Neural cell (in vitro differentiated cells): Measurements from ENCODE around the gene GOLGA6D. TPM values are rescaled to one million over a fixed set of nuclear protein-coding genes. Genes with fewer than 3 reads are reported as not detected.
"Not testable (repeated sequence)": the region's sequence is repeated elsewhere in the genome, so short reads cannot be mapped to it uniquely, and the experiment has no call there.

Experiments used
- H2AFZ ChIP-seq: fragments of 200-600, 300-800 bp; sonication (generic), shearing (Covaris generic); 2 replicates; pipeline ENCODE4 v1.6.0; 2014; ENCODE audit warnings: low read depth, mild to moderate bottlenecking, antibody characterized with exemption, low read length, moderate library complexity
- H3F3A ChIP-seq: fragments of 200-600 bp; shearing (Covaris generic); 2 replicates; pipeline ENCODE4 v1.6.1; 2016; ENCODE audit warnings: mild to moderate bottlenecking, moderate library complexity, mixed read lengths, antibody characterized with exemption, low read length; ENCODE audit not compliant: insufficient read depth, poor library complexity, severe bottlenecking
- H3K27ac ChIP-seq: fragments of 200-600, 300-800 bp; sonication (generic), shearing (Covaris generic); 2 replicates; pipeline ENCODE4 v1.5.1; 2014; ENCODE audit warnings: mild to moderate bottlenecking, low read length, moderate library complexity
- H3K27me3 ChIP-seq: fragments of 300-800, 200-600 bp; sonication (generic), shearing (Covaris generic); 2 replicates; pipeline ENCODE4 v1.6.0; 2014; ENCODE audit warnings: mild to moderate bottlenecking, low read depth, low read length, moderate library complexity; ENCODE audit not compliant: insufficient read depth
- H3K36me3 ChIP-seq: fragments of 300-800, 200-600 bp; sonication (generic), shearing (Covaris generic); 2 replicates; pipeline ENCODE4 v1.5.1; 2014; ENCODE audit warnings: mild to moderate bottlenecking, antibody characterized with exemption, low read length, moderate library complexity; ENCODE audit not compliant: insufficient read depth
- H3K4me2 ChIP-seq: fragments of 300-800, 200-600 bp; sonication (generic), shearing (Covaris generic); 2 replicates; pipeline ENCODE4 v1.6.0; 2014; ENCODE audit warnings: mild to moderate bottlenecking, low read length
- H3K4me3 ChIP-seq: fragments of 300-800, 200-600 bp; sonication (generic), shearing (Covaris generic); 2 replicates; pipeline ENCODE4 v1.5.1; 2014; ENCODE audit warnings: mild to moderate bottlenecking, low read length, moderate library complexity
- H3K79me2 ChIP-seq: fragments of 200-600 bp; shearing (Covaris generic); replicated peaks from 2 replicates; pipeline ENCODE4 v1.6.0; 2014; ENCODE audit warnings: mild to moderate bottlenecking, low read length, moderate library complexity; ENCODE audit not compliant: insufficient read depth
- H3K9ac ChIP-seq: fragments of 300-800, 200-600 bp; sonication (generic), shearing (Covaris generic); 2 replicates; pipeline ENCODE4 v1.6.1; 2016; ENCODE audit warnings: mild to moderate bottlenecking, low read length, mixed read lengths
- H3K9me2 ChIP-seq: fragments of 200-600 bp; shearing (Covaris generic); 2 replicates; pipeline ENCODE4 v1.6.1; 2016; ENCODE audit warnings: mild to moderate bottlenecking, low read length, mixed read lengths; ENCODE audit not compliant: insufficient read depth
- H3K9me3 ChIP-seq: fragments of 200-600, 300-800 bp; sonication (generic), shearing (Covaris generic); 2 replicates; pipeline ENCODE4 v1.6.1; 2016; ENCODE audit warnings: mild to moderate bottlenecking, mixed run types, low read length, moderate library complexity, mixed read lengths
- H4K20me1 ChIP-seq: fragments of 200-600 bp; shearing (Covaris generic); 2 replicates; pipeline ENCODE4 v1.6.1; 2016; ENCODE audit warnings: mild to moderate bottlenecking, mixed run types; ENCODE audit not compliant: insufficient read depth
- RAD21 ChIP-seq: fragments of 450-650 bp; conservative IDR thresholded peaks from 2 replicates; pipeline ENCODE4 v1.6.1; 2014; ENCODE audit warnings: antibody characterized with exemption, mild to moderate bottlenecking, moderate library complexity
- SMC3 ChIP-seq: fragments of 450-650 bp; conservative IDR thresholded peaks from 2 replicates; pipeline ENCODE4 v1.6.1; 2014; ENCODE audit warnings: antibody characterized with exemption, mild to moderate bottlenecking, moderate library complexity; ENCODE audit not compliant: poor library complexity
- polyA plus RNA-seq: library from polyadenylated mRNA; depleted of rRNA; stranded (reverse); fragments of >200 nt; gene quantifications from 2 replicates; pipeline ENCODE4 v1.2.3, GENCODE V29; 2014
- TF ChIP-seq, protein P1 (sequence below): fragments of 450-650 bp; IDR thresholded peaks from 2 replicates; pipeline ENCODE4 v1.5.1; 2014; ENCODE audit warnings: antibody characterized with exemption, mild to moderate bottlenecking, moderate library complexity; ENCODE audit not compliant: poor library complexity, severe bottlenecking

Gene GOLGA6D
- polyA plus RNA-seq, 1 donor from 2014 or later: not detected

DNA sequence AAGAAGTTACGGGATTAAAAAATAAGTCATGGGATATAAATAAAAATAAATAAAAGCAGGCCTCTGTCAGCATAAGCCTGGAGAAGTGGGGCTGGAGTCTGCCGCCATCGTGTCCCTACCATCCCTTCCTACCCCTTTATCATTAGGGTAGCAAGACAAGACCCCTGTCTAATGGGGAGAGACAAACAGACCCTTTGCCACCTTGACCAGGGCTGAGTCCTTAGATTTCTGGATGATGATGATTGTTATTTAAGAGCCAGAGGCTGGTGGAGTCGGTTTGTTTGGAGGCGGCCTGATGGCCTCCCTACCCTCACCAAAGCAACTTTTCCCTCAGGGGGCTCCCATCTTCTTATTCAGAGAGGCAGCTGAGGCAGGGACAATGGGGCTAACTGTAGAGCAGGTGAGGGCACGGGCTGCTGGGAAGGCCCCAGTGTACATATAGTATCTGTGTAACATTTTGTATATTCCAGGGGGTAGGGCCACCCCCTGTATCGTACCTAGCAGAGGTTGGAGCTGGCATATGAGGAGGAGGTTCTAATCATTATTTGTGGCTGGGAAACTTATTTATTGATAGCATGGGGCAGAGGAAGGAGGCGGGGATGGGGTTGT is 8.8 kb upstream of the GOLGA6D start:
- not testable (repeated sequence) for H3K9me3 ChIP-seq, H3K4me3 ChIP-seq, H3K9me2 ChIP-seq, H2AFZ ChIP-seq, H3K36me3 ChIP-seq, H3K27me3 ChIP-seq, H3K9ac ChIP-seq, H3K4me2 ChIP-seq, H3K79me2 ChIP-seq, H4K20me1 ChIP-seq, H3K27ac ChIP-seq, H3F3A ChIP-seq

DNA sequence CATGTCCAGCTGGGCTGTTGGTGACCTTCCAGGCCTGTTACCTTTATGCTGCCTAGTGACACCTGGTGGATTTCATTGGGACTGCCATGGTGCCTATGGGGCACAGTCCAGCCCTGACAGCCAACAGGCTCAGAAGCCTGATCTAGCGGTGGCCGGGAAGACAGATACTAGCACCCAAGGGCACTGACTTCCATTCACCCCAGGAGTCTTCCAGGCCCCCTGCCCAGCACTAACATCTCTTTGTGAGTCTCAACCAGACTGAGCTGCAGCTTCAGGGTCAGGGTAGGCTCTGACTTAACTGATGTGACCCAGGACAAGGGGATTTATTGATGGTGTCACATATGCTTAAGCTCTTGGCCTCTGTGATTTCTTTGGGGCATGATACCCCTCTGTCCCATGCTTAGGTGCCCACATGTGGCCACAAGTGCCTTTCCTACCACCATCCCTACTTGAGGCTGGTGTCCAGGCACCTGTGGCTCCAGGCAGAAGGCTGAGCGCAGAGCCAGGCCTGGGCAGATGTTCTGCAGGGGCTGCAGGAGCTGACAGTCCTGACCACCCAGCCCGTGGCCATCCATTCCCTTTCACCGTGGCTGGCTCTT is 8.0 kb upstream of the GOLGA6D start:
- not testable (repeated sequence) for H3K27ac ChIP-seq, H3K9ac ChIP-seq, H2AFZ ChIP-seq, H3K36me3 ChIP-seq, H3K9me2 ChIP-seq, H3K27me3 ChIP-seq, H3K4me2 ChIP-seq, H4K20me1 ChIP-seq, H3F3A ChIP-seq, H3K79me2 ChIP-seq, H3K9me3 ChIP-seq, H3K4me3 ChIP-seq
- peak; percentile 76 for TF ChIP-seq SMC3
- TF ChIP-seq, protein P1, sequence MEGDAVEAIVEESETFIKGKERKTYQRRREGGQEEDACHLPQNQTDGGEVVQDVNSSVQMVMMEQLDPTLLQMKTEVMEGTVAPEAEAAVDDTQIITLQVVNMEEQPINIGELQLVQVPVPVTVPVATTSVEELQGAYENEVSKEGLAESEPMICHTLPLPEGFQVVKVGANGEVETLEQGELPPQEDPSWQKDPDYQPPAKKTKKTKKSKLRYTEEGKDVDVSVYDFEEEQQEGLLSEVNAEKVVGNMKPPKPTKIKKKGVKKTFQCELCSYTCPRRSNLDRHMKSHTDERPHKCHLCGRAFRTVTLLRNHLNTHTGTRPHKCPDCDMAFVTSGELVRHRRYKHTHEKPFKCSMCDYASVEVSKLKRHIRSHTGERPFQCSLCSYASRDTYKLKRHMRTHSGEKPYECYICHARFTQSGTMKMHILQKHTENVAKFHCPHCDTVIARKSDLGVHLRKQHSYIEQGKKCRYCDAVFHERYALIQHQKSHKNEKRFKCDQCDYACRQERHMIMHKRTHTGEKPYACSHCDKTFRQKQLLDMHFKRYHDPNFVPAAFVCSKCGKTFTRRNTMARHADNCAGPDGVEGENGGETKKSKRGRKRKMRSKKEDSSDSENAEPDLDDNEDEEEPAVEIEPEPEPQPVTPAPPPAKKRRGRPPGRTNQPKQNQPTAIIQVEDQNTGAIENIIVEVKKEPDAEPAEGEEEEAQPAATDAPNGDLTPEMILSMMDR: peak; percentile 78
- peak; percentile 60 for TF ChIP-seq RAD21

DNA sequence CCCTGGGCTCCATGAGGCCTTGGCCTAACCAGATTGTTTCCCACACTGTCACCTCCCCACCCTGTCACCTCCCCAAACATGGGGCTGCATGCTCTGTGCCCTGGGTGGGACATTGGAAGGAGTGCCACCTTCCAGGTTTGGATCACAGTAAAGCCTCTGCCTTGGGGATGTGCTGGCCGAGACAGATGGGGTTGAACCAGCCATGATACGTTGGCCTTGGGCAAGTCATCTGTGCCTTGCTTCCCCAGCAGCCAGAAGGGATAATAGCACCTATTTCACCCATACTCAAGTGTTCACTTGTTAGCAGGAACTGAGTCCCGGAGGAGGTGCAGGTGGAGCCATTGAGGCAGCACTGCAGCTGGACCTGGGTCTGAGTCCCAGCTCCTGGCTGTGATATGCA is 7.0 kb upstream of the GOLGA6D start:
- not testable (repeated sequence) for H3F3A ChIP-seq, H3K79me2 ChIP-seq, H3K27me3 ChIP-seq, H3K9me3 ChIP-seq, H2AFZ ChIP-seq, H3K4me2 ChIP-seq, H3K9me2 ChIP-seq, H3K27ac ChIP-seq, H3K9ac ChIP-seq, H3K4me3 ChIP-seq, H3K36me3 ChIP-seq, H4K20me1 ChIP-seq

DNA sequence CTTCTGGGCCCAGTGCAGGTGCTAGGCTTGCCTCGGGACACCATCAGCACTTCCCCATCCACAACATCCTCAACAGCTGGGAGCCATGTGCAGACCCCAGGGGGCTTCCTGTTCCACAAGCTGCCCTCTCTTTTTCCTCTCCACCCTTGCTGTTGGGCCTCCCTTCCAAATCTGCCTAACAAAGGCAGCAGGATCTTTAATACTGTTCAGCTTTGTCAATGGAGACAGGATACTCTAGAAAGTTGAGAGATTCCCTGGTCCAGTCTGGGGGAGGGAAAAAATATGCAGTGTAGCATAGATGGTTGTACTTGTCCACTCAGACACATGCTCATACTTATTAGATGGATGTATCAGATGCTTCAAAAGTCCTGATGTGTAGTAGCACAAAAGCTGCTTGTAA is 4.1 kb upstream of the GOLGA6D start:
- not testable (repeated sequence) for H3K4me3 ChIP-seq, H2AFZ ChIP-seq, H3K4me2 ChIP-seq, H3K27me3 ChIP-seq, H3K27ac ChIP-seq, H3K9me2 ChIP-seq, H3K9me3 ChIP-seq, H3K79me2 ChIP-seq, H3K9ac ChIP-seq, H3K36me3 ChIP-seq, H3F3A ChIP-seq, H4K20me1 ChIP-seq

DNA sequence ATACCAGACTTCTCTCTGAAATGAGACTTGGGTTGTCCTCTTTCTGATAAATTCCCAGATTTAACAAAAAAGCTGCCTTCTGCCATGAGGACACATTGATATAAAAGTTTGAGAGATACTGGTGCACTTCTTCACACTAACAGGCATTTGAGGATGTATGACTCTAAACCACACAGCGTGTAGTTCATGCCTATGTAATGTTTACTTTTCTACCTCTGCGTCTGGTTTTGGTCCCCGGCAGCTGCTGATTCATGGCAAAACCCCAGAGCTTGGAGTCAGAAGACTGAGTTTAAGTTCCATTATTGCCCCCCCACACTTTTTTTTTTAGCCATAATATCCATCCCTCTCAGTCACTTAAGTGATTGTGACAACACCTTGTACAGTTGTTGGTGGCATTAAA is 1.5 kb downstream of the GOLGA6D start:
- not testable (repeated sequence) for H3K27ac ChIP-seq, H3K36me3 ChIP-seq, H3K4me3 ChIP-seq, H3K9me3 ChIP-seq, H3F3A ChIP-seq, H3K79me2 ChIP-seq, H3K9ac ChIP-seq, H3K4me2 ChIP-seq, H2AFZ ChIP-seq, H3K27me3 ChIP-seq, H3K9me2 ChIP-seq, H4K20me1 ChIP-seq

DNA sequence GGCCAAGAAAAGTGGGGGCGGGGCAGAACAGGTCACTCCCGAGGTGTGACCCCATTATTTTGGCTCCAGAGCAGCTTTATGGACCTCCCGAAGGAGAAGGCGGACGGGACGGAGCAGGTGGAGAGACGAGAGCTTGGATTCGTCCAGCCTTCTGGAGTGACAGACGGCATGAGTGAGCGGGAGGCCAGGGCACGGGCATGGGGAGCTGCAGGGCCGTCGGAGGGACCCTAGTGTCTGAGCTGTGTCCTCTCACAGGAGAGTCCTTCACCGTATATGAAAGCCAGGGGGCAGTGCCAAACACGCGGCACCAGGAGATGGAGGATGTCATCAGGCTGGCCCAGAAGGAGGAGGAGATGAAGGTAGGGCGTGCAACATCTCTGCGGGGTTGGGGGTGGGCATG is 11.0 kb downstream of the GOLGA6D start:
- not testable (repeated sequence) for H3K9me3 ChIP-seq, H3K4me2 ChIP-seq, H3K36me3 ChIP-seq, H3F3A ChIP-seq, H3K9ac ChIP-seq, H4K20me1 ChIP-seq, H3K27me3 ChIP-seq, H2AFZ ChIP-seq, H3K9me2 ChIP-seq, H3K4me3 ChIP-seq, H3K79me2 ChIP-seq, H3K27ac ChIP-seq

DNA sequence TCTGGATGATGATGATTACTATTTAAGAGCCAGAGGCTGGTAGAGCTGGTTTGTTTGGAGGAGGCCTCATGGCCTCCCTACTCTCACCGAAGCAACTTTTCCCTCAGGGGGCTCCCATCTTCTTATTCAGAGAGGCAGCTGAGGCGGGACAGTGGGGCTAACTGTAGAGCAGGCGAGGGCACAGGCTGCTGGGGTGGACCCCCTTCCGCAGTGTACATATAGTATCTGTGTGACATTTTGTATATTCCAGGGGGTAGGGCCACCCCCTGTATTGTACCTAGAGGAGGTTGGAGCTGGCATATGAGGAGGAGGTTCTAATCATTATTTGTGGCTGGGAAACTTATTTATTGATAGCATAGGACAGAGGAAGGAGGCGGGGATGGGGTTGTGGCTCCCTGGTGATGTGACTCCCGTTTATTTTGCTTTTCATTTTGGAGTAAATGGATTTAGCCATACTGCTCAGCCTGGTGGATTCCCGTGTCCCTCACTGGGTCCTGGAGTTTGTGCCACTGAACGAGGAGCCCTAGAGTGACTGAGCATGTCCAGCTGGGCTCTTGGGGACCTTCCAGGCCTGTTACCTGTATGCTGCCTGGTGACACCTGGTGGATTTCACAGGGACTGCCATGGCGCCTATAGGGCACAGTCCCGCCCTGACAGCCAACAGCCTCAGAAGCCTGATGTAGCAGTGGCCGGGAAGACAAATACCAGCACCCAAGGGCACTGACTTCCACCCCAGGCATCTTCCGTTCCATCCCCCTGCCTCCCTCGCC is 16.1 kb downstream of the GOLGA6D start:
- H3K79me2 ChIP-seq, H3K9me2 ChIP-seq, H3K27me3 ChIP-seq, H3K36me3 ChIP-seq, H2AFZ ChIP-seq, H3F3A ChIP-seq, H4K20me1 ChIP-seq, H3K9me3 ChIP-seq, H3K9ac ChIP-seq, H3K4me2 ChIP-seq, H3K27ac ChIP-seq, H3K4me3 ChIP-seq: not testable (repeated sequence)
